Measurements from ENCODE around the gene ITPRIPL1. TPM values are rescaled to one million over a fixed set of nuclear protein-coding genes. Genes with fewer than 3 reads are reported as not detected.

Gene ITPRIPL1
- total RNA-seq, 4 donors from 2014 or later, result 0.63 to 1.7 (median 0.75) TPM; not detected in 1

DNA sequence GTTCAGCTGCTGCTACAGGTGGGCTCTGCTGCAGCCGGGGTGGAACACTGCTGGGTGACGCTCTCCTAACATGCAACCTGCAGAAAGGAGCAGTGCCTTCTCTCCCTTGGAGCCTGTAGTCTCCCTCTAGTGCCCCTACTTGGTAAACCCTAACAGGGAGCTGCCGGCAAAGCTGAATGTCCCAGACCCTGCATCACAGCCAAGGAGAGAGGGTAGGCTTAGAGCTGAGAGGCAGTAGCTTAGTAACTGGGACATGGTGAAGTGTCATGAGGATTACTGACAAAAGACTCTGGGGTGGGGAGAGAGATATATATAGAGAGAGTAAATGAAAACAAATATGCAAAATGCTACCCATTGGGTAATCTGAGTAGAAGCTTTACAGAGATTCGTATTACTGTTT, 20.3 kb downstream of the ITPRIPL1 start:
- no peak for DNase-seq
- H3K4me1 ChIP-seq, result no peaks in the 10 kb centered on the region
- intact Hi-C loops (cut with DNase I), result no loop called here
- no peaks in the 10 kb centered on the region for H3K9me3 ChIP-seq
- no peak for TF ChIP-seq POLR2A (IDR thresholded peaks at IDR 0.05)
- TF ChIP-seq, protein P1, sequence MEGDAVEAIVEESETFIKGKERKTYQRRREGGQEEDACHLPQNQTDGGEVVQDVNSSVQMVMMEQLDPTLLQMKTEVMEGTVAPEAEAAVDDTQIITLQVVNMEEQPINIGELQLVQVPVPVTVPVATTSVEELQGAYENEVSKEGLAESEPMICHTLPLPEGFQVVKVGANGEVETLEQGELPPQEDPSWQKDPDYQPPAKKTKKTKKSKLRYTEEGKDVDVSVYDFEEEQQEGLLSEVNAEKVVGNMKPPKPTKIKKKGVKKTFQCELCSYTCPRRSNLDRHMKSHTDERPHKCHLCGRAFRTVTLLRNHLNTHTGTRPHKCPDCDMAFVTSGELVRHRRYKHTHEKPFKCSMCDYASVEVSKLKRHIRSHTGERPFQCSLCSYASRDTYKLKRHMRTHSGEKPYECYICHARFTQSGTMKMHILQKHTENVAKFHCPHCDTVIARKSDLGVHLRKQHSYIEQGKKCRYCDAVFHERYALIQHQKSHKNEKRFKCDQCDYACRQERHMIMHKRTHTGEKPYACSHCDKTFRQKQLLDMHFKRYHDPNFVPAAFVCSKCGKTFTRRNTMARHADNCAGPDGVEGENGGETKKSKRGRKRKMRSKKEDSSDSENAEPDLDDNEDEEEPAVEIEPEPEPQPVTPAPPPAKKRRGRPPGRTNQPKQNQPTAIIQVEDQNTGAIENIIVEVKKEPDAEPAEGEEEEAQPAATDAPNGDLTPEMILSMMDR (IDR thresholded peaks at IDR 0.05), result no peak
- H3K27ac ChIP-seq, result no peak overlapping the region
- no peaks in the 10 kb centered on the region for H3K27me3 ChIP-seq
- H3K4me3 ChIP-seq (replicated peaks in 1 of 3), result no peak overlapping the region
- WGBS, 2 donors, result 86 to 87% methylated on average over 2 to 4 of the region's 4 CpGs
- H3K36me3 ChIP-seq, result no peaks in the 10 kb centered on the region

DNA sequence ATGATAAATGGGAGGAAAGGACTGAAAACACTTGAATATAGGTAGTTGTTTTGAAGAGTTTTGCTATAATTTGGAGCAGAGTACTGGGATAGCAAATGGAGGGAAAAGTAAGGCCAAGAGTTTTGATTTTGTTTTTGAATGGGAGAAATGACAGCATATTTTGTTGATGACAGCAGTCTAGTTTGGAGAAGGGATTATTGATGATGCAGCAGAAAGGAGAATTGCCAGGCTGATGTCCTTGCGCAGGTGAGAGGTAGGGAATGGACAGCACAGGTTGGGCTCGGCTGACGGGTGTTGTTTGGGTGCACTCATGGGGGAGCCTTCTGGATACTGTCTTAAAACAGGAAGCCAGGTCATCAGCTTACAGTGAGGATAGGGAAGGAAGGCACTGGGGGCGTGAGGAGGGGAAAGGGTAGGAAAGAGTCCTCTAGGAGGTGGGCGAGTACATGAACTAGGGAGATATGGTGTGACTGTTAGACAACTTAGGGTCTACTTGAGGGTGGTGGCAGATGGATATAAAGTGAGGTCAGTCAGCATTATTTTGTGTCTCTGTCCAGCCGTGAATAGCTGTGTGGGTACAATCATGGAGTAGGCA, 20.8 kb downstream of the ITPRIPL1 start:
- Histone ChIP-seq H3K9me3 (no peaks in the 10 kb centered on the region), H3K4me3 (replicated peaks in 1 of 3) (no peak overlapping the region), H3K4me1 (no peaks in the 10 kb centered on the region), H3K36me3 (no peaks in the 10 kb centered on the region), H3K27me3 (no peaks in the 10 kb centered on the region), H3K27ac (no peak overlapping the region)
- intact Hi-C loops (cut with DNase I), result no loop called here
- no peak for DNase-seq
- no peak for TF ChIP-seq POLR2A (IDR thresholded peaks at IDR 0.05)
- TF ChIP-seq, protein P1 (IDR thresholded peaks at IDR 0.05), result no peak
- 92 to 95% methylated on average over 6 of the region's 6 CpGs for WGBS, 2 donors

DNA sequence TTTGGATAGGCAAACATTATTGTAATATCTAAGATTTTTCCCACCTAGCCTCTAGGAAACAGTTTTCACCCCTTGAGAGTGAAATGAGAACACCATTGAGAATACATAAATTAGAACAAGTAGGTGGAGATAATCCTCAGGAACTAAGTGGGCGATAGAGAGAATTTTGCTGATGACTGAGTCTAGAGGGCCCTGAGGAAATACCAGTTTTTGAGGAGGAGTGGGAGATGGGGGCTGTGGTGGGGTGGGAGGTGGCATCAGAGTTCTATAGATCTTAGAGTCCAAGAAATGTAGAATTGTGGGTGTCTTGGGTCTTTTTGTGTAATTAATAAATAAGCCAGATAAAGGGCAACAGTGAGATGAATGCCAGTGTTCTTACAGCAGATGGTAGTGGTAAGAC, 22.3 kb downstream of the ITPRIPL1 start:
- intact Hi-C loops (cut with DNase I), result no loop called here
- Histone ChIP-seq H3K27me3 (no peaks in the 10 kb centered on the region), H3K27ac (no peak overlapping the region), H3K4me3 (replicated peaks in 1 of 3) (no peak overlapping the region), H3K36me3 (no peaks in the 10 kb centered on the region), H3K9me3 (no peaks in the 10 kb centered on the region), H3K4me1 (no peaks in the 10 kb centered on the region)
- no peak for TF ChIP-seq POLR2A (IDR thresholded peaks at IDR 0.05)
- TF ChIP-seq, protein P1 (IDR thresholded peaks at IDR 0.05), result no peak
- DNase-seq, result no peak
- 93 to 94% methylated on average over 1 of the region's 1 CpG for WGBS, 2 donors

DNA sequence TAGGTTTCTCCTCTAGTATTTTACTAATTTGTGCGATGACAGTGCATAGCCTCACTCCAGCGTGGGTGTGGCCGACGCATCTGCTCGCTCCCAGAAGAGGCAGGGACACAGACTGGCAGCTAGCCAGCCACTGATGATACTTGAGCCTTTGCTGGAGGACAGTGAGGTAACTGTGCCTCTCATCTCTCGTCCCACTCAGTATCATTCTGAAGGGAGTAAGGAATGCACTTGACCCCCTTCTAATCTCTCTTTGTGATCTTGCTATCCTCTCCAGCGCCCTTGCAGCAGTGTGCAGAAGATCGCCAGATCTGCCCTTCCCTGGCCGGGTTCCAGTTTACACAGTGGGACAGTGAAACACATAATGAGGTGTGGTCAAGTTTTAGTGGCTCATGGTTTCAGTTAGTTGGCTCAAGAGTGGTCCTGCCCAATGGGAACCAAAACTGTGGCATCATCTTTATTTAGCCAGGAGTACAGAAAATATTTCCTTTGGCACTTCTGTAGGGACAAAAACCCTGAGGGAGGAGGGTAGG, 28.0 kb downstream of the ITPRIPL1 start:
- Histone ChIP-seq H3K36me3 (no peaks in the 10 kb centered on the region), H3K4me3 (replicated peaks in 1 of 3) (no peak overlapping the region), H3K9me3 (no peaks in the 10 kb centered on the region), H3K4me1 (peaks cover 0 to 20% of the 10 kb centered on the region in 2 donors), H3K27ac (no peak overlapping the region), H3K27me3 (no peaks in the 10 kb centered on the region)
- intact Hi-C loops (cut with DNase I), result loop anchor here (10.0 kb wide), 1 partner anchor 62 kb away; no protein-coding TSS in a partner anchor
- no peak for TF ChIP-seq POLR2A (IDR thresholded peaks at IDR 0.05)
- TF ChIP-seq, protein P1 (IDR thresholded peaks at IDR 0.05), result no peak
- WGBS, 2 donors, result 25% methylated on average over 9 of the region's 9 CpGs
- DNase-seq, result peak; percentile 46 to 47

DNA sequence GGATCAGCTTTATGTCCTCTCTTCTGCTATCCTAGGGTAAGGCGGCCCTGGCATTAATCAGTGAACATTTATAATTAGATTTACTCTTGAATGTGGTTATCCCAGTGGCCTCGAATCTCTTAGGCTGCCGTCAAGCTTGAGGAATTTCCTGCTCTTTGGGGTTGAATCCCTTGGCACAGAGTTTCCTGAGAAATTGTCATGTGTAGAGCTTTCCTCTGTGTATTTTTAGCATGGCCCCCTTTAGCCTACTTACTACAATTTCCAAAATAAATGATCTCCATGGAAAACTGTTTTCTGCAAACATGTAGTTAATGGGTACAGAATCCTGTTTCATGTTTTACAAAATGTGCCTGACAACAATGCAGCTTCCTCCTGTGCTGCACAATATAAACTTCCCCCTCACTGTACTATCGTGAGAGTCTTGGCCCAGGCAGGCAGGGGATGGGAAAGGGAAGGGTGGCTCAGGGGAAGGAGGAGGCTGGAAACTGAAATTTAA, 28.5 kb downstream of the ITPRIPL1 start:
- TF ChIP-seq POLR2A (IDR thresholded peaks at IDR 0.05), result no peak
- TF ChIP-seq, protein P1 (IDR thresholded peaks at IDR 0.05), result no peak
- H3K27ac ChIP-seq, result peak overlapping the region in 1 of 3 donors; percentile 15
- H3K27me3 ChIP-seq, result no peaks in the 10 kb centered on the region
- no peaks in the 10 kb centered on the region for H3K36me3 ChIP-seq
- no peak for DNase-seq
- H3K9me3 ChIP-seq, result no peaks in the 10 kb centered on the region
- peaks cover 0 to 20% of the 10 kb centered on the region in 2 donors for H3K4me1 ChIP-seq
- no peak overlapping the region for H3K4me3 ChIP-seq (replicated peaks in 1 of 3)
- intact Hi-C loops (cut with DNase I), result loop anchor here (10.0 kb wide), 1 partner anchor 61 kb away; no protein-coding TSS in a partner anchor
- WGBS, 2 donors, result 41% methylated on average over 4 of the region's 4 CpGs
